K562 (cell line): ENCODE measurements around the gene EIF1B. TPM values are rescaled to one million over a fixed set of nuclear protein-coding genes. Genes with fewer than 3 reads are reported as not detected.

Experiments used
- CEBPG ChIP-seq, 3 experiments: fragments of 200-800 bp in 1 of 3; sonication (Bioruptor generic) in 1 of 3; sonication (generic) in 1 of 3; formaldehyde crosslinking in 1 of 3; IDR thresholded peaks in 2 of 3; conservative IDR thresholded peaks in 1 of 3; 2 replicates each; pipeline versions ENCODE4 v1.6.1 to v1.8.0; 2016 to 2022; ENCODE audit warnings: missing compliant biosample characterization in 2 of 3, missing genetic modification characterization in 2 of 3, mild to moderate bottlenecking in 1 of 3, missing genetic modification reagents in 1 of 3
- HOXB6 ChIP-seq: fragments of 250-450 bp; sonication (Bioruptor Pico); IDR thresholded peaks from 2 replicates; pipeline ENCODE4 v1.5.1; 2022; ENCODE audit warnings: mild to moderate bottlenecking, borderline replicate concordance
- MTA1 ChIP-seq: fragments of 450-650 bp; IDR thresholded peaks from 2 replicates; pipeline ENCODE4 v1.6.1; 2017; ENCODE audit warnings: borderline replicate concordance
- NR3C1 ChIP-seq: sonication (generic); formaldehyde crosslinking; IDR thresholded peaks from 2 replicates; pipeline ENCODE4 v1.8.1; 2022; ENCODE audit warnings: missing genetic modification reagents
- PHF8 ChIP-seq: fragments of 200-600 bp; sonication (generic); IDR thresholded peaks from 2 replicates; pipeline ENCODE4 v1.6.1; 2012; ENCODE audit warnings: mixed run types, mild to moderate bottlenecking, inconsistent platforms, low read length, moderate library complexity, borderline replicate concordance
- SFPQ ChIP-seq: fragments of 200-400 bp; formaldehyde crosslinking; IDR thresholded peaks from 2 replicates; pipeline ENCODE4 v1.6.1; 2017; ENCODE audit warnings: mild to moderate bottlenecking, low read depth, low read length, moderate library complexity
- ZBTB2 ChIP-seq: fragments of 450-650 bp; IDR thresholded peaks from 2 replicates; pipeline ENCODE4 v1.6.1; 2016; ENCODE audit warnings: antibody characterized with exemption
- polyA plus RNA-seq, 8 experiments: library from polyadenylated mRNA; depleted of rRNA in 4 of 8; stranded (reverse) in 5 of 8; unstranded in 3 of 8; fragments of >200 nt; fragmentation: Nextera tagmentation in 2 of 8; fragmentation: Illumina TruSeq in 1 of 8; extraction: Ambion mirVana in 2 of 8; extraction: Trizol in 1 of 8; gene quantifications; 2 replicates each; pipeline versions ENCODE4 v1.2.1 to v1.2.3, GENCODE V29; 2011 to 2014; ENCODE audit warnings: inconsistent platforms in 1 of 8, missing spikeins in 1 of 8
- total RNA-seq, 7 experiments: library from RNA; depleted of rRNA in 6 of 7; stranded (reverse); fragments of >200 nt in 6 of 7; fragmentation: Illumina TruSeq in 2 of 7; extraction: Trizol in 2 of 7; gene quantifications; 2 replicates each; pipeline versions ENCODE4 v1.2.1 to v1.2.3, GENCODE V29; 2011 to 2021; ENCODE audit warnings: low replicate concordance in 1 of 7

The EIF1B gene
- total and polyA plus RNA-seq, 9 of the 15 experiments (the other 6 are each of a cell fraction or from before 2014, with no cell fraction given) = 18.1 to 184 (median 78.9) TPM

GRCh38 chr3:40321818-40322217, 12.3 kb downstream of the EIF1B start (continued):
- TF ChIP-seq CEBPG (CRISPR knock-in tag; IDR thresholded peaks at IDR 0.05) = no peak
- no peak for TF ChIP-seq CEBPG (tag; conservative IDR thresholded peaks at IDR 0.05 in 1 of 2, IDR thresholded peaks at IDR 0.05 in 1 of 2)
- TF ChIP-seq ZBTB2 = no peak
- no peak for TF ChIP-seq MTA1
- TF ChIP-seq NR3C1 (CRISPR knock-in tag) = no peak
- TF ChIP-seq SFPQ = no peak
- TF ChIP-seq PHF8 = no peak
- TF ChIP-seq HOXB6 (CRISPR knock-in tag) = no peak
